GM18502 (cell line): ENCODE data around the gene WIPF2.
"Not testable (repeated sequence)": the region's sequence is repeated elsewhere in the genome, so short reads cannot be mapped to it uniquely, and the experiment has no call there.

ENCODE experiments used
- ATAC-seq: cut with Tn5 transposase; IDR thresholded peaks from one replicate; pipeline ENCODE4 v1.9.1; 2021; ENCODE audit warnings: mild to moderate bottlenecking; ENCODE audit not compliant: unreplicated experiment, poor library complexity

Gene WIPF2

GRCh38 chr17:40191237-40192208 is 27.6 kb upstream of the WIPF2 start:
- ATAC-seq: no peak

GRCh38 chr17:40192961-40193360 is 26.1 kb upstream of the WIPF2 start:
- no peak for ATAC-seq

DNA sequence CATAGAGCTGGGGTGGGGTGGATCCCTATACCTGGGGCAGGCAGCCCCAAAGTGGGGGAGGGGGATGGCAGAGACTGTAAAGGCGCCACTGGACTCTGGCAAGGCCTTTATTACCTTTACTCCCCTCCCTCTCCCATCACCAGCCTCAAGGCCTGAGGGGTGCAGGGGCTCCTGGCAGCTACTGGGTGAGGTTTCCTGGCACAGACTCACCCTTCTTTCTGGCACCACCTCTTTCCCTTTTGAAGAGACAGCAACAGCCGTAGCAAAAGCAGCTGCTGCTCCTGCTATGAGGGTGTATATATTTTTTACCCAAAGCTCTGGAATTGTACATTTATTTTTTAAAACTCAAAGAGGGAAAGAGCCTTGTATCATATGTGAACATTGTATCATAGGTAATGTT is 24.3 kb upstream of the WIPF2 start:
- no peak for ATAC-seq

DNA sequence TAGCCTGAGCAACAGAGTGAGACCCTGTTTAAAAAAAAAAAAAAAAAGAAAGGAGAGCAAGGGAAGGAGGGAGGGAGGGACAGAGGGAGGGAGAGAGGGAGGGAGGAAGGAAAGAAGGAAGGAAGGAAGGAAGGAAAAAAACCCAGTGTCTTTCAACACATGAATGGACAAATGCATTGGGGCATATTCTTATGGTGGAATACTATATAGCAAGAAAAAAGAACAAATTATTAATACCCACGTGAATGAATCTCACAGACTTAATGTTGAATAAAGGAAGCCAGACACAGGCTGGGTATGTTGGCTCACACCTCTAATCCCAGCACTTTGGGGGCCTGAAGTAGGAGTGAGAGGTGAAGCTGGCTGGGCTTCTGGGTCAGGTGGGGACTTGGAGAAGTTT is 21.6 kb upstream of the WIPF2 start:
- no peak for ATAC-seq

- not testable (repeated sequence) for ATAC-seq
Measured at GRCh38 chr17:40197965-40198456, 21.1 kb upstream of the WIPF2 start.

DNA sequence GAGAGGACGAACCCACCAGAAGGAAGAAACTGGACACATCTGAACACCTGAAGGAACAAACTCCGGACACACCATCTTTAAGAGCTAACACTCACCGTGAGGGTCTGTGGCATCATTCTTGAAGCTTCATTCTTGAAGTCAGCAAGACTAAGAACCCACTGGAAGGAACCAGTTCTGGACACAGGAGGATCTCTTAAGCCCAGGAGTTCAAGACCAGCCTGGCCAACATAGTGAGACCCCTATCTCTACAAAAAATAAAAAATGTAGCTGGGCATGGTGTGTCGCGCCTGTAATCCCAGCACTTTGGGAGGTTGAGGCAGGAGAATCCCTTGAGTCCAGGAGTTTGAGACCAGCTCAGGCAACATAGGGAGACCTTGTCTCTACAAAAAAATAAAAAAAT is 20.5 kb upstream of the WIPF2 start:
- no peak for ATAC-seq

DNA sequence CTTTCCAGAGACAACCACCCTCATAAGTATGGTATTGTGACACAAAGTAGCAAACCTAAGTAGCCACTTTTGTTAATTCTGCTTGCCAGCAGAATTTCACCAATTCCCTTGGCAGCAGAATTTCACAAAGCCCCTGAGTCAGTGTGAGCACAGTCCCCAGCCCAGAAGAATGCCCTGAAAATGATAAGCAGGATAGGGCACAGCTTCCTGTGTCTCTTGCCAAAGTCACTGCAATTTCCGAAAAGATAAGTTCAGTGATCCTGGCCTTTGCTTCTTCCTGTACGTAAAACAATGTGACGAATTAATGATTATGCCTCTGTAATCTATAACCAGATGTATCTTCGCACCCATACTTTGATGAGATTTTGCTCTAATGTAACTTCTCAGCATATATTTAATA is 16.0 kb upstream of the WIPF2 start:
- ATAC-seq: no peak

- ATAC-seq: not testable (repeated sequence)
Measured at GRCh38 chr17:40206193-40206592, 12.9 kb upstream of the WIPF2 start.

- ATAC-seq: no peak
Measured at GRCh38 chr17:40209404-40210093, 9.6 kb upstream of the WIPF2 start.

DNA sequence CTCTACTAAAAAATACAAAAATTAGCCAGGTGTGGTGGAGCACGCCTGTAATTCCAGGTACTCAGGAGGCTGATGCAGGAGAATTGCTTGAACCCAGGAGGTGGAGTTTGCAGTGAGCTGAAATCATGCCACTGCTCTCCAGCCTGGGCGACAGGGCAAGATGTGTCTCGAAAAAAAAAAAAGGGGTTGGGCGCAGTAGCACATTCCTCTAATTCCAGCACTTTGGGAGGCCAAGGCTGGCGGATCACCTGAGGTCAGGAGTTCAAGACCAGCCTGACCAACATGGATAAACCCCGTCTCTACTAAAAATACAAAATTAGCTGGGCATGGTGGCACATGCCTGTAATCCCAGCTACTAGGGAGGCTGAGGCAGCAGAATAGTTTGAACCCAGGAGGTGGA is 5.2 kb upstream of the WIPF2 start:
- ATAC-seq: not testable (repeated sequence)

- ATAC-seq: no peak
Measured at GRCh38 chr17:40218006-40218739, 931 bp upstream of the WIPF2 start.

- ATAC-seq: no peak
Measured at GRCh38 chr17:40219594-40220338, 662 bp downstream of the WIPF2 start.

DNA sequence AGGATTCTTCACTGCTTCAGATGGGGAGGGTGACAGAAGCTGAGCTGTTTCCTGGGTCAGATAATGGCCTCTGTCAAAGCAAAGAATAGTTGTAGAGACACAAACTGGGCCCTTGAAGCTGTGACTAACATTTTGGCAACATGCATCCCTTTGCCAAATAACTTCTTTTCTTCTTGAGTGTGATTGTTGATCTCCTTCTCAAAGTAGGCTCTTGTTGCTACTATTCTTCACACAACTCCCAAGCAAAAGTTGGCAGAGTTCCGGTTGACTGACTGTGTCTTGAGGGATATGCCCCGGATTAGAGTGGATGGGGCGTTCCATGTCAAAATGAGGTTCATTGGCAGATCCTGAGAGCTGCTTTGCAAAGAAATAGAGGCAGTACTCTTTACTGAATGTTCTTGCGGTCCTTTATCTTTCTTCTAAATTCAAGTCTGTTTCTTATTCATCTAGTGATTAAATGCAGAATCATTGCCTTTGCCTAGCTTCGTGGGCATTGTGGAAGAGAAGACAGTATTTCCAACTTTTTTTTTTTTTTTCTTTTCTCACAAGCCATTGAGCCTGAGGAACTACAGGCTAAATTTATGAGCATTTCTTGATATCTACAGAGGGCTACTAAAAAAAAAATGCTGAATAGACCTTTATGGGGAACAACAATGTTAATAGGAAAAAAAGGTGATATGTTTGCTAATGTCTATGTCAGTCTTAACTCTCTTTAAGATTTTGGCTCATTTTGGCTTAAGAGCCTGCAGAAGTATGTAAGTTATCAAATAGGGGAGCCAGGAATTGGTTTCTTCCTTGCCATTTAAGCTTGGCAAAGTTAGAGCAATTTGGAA is 5.8 kb downstream of the WIPF2 start:
- no peak for ATAC-seq

GRCh38 chr17:40229146-40229545 is 10.0 kb downstream of the WIPF2 start:
- ATAC-seq: not testable (repeated sequence)

GRCh38 chr17:40230670-40231069 is 11.6 kb downstream of the WIPF2 start:
- ATAC-seq: no peak

DNA sequence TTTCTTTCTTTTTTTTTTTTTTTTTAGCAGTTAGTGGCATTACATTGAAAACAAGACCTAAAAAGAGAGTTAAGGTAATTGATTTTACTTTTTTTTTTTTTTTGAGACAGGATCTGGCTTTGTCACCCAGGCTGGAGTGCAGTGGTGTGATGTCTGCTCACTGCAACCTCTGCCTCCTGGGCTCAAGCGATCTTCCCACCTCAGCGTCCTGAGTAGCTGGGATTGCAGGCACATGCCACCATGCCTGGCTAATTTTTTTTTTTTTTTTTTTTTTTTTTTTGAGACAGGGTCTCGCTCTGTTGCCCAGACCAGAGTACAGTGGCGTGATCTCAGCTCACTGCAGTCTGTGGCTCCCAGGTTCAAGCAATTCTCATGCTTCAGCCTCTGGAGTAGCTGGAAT is 12.8 kb downstream of the WIPF2 start:
- not testable (repeated sequence) for ATAC-seq

DNA sequence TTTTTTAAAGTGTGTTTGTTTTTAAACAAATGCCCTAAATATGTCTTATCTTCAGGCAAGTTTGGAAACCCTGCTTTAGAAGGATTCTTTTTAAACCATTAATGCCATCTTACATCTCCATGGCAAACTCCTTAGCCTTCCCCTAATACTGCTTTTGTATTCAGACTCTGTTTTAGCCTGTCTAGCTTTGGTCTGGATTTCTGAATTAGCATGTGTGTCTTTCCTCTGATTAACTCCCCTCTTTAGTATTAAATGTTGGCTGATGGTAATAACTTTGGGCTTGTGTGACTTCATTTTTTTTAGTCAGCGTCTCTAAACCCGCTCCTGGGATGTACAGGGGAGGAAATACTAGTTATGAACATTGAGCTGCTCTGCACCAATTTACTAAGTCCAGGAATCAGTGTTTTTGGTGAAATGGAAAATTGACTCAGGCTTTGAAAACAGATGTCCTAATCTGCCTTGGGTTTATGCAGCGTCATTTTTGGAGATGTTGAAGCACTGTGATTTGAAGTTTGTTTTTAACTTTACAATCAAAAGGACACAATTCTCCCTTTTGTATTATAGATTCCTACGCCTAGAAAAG is 22.2 kb downstream of the WIPF2 start:
- no peak for ATAC-seq

DNA sequence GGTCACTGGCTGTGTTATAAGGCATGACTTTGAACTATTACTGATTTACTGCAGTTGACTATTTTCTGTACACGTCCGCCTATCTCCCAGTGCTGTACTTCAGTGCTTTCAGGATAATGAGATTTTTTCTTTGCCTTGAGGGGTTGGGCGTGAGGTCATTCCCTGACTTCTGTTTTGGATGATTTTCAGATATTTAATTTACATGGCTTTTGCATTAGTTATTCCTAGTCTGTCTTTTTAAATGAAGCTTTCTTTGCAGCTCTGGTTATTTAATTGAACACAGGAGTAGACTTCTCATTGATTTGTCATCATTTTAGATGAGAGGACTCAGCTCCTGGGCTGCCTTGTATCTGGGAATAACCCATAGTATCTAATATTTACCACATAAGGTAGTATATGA is 23.7 kb downstream of the WIPF2 start:
- no peak for ATAC-seq

- no peak for ATAC-seq
Measured at GRCh38 chr17:40243761-40244160, 24.7 kb downstream of the WIPF2 start.
